Spleen (tissue), 7 donors: ENCODE measurements around the gene SPOP.

Experiments used
- CTCF ChIP-seq, 11 experiments: fragments of 200-600 bp in 7 of 11; fragments of 450-650 bp in 4 of 11; sonication (generic) in 4 of 11; IDR thresholded peaks in 8 of 11; conservative IDR thresholded peaks in 3 of 11; 1 replicate in 7 of 11; 2 replicates in 4 of 11; pipeline versions ENCODE4 v1.4.0 to v1.8.0; 2016 to 2021; ENCODE audit warnings: antibody characterized with exemption in 11 of 11, inconsistent platforms in 4 of 11, mild to moderate bottlenecking in 1 of 11
- POLR2A ChIP-seq, 3 donors: fragments of 450-650 bp; IDR thresholded peaks; one replicate each; pipeline ENCODE4 v1.5.1; 2017; ENCODE audit warnings: antibody characterized with exemption in 3 of 3, mild to moderate bottlenecking in 1 of 3
- donor health status: DM: no; HTN: no; CAD: no; lungs with moderate emphysema.
- donor health status: DM: no; HTN: no; CAD: no.
- donor health status: DM: no; HTN: no; CAD: no.

GRCh38 chr17:49699966-49700575, 22.2 kb upstream of the SPOP start:
- TF ChIP-seq CTCF (IDR thresholded peaks at IDR 0.05 in 8 of 11, conservative IDR thresholded peaks at IDR 0.05 in 3 of 11) (no peak), POLR2A (IDR thresholded peaks at IDR 0.05) (no peak)
